Heart left ventricle (tissue), 13 donors: ENCODE data around the gene RPL38.

ENCODE experiments used
- CTCF ChIP-seq, 12 donors: fragments of 200-600 bp; sonication (generic) in 4 of 12; IDR thresholded peaks; one replicate each; pipeline versions ENCODE4 v1.5.0 to v1.8.0; 2018 to 2022; ENCODE audit warnings: antibody characterized with exemption in 12 of 12, mild to moderate bottlenecking in 5 of 12
- POLR2A ChIP-seq, 2 donors: fragments of 450-650 bp; IDR thresholded peaks; one replicate each; pipeline ENCODE4 v1.6.1; 2017; ENCODE audit warnings: antibody characterized with exemption in 2 of 2, mild to moderate bottlenecking in 2 of 2, moderate library complexity in 2 of 2
- donor health status: ischemic (EF 13 %, LVEDD 7.1; RV severe dilation, severe dysfunction).
- donor health status: DM: no; HTN: yes; CAD: no.
- donor health status: DM: no; HTN: no; CAD: no.
- donor health status: ischemic (EF 25% LVEDD 6.9; RV normal size, moderate dysfunction).
- donor health status: ischemic (EF 25% LVEDD 5.7; RV mildly dilated, moderate dysfunction).
- donor health status: ischemic (EF 35%, LVEDD 5.7; RV mildly dilated, moderate dysfunction).
- donor health status: nonischemic (EF 11% LVEDD 7.7; RV severe dilation, severe dysfunction).
- donor health status: DM: yes; HTN: yes; CAD: no.
- donor health status: PGD.
- donor health status: ischemic (EF 29% LVEDD 5.4; RV normal size, mild dysfunction).
- donor health status: nonischemic (EF 23%, LVEDD 6.1; RV moderate dilation, normal function).

GRCh38 chr17:74158761-74159160, 44.7 kb upstream of the RPL38 start:
- no peak for TF ChIP-seq CTCF (IDR thresholded peaks at IDR 0.05)
- no peak for TF ChIP-seq POLR2A (IDR thresholded peaks at IDR 0.05)
